ENCODE results near the gene IRX2.
A peak's percentile ranks its signal among the peaks of the same experiment; 100 is the strongest.

DNA sequence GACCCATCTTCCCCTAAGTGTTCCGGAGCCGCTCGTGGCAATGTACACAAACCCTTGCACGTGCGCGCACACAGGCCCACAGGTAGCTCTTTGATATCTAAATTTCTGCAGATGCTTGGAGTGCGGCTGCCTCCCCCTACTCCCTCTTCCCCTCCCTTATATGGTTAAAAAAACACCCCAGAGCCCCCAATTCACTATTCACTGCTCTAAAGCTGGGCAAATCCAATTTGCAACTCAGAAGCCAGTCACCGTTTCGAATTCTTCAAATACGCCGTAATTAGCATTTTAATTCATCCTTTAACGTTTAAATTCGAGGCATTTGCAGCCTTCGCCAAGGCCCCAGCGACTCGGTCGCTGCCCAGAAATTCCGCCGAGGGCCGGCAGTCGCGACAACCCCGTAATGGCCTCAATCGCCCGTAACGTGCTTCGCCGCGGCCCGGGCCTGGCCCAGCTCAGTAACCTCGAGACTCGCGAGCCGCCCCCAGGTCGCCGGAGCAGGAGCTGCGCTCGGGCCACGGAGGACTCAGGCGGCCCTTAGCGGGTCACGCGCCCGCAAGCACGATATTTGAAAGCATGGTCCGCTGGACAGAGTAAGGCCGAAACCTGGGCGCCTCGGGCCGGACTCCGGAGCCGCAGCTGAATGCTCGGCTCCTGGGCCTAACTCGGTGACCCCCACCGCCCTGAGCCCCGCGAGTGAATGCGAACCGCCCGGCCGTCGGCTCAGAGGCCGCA, 1.3 kb downstream of the IRX2 start:
- TF ChIP-seq, protein P1, sequence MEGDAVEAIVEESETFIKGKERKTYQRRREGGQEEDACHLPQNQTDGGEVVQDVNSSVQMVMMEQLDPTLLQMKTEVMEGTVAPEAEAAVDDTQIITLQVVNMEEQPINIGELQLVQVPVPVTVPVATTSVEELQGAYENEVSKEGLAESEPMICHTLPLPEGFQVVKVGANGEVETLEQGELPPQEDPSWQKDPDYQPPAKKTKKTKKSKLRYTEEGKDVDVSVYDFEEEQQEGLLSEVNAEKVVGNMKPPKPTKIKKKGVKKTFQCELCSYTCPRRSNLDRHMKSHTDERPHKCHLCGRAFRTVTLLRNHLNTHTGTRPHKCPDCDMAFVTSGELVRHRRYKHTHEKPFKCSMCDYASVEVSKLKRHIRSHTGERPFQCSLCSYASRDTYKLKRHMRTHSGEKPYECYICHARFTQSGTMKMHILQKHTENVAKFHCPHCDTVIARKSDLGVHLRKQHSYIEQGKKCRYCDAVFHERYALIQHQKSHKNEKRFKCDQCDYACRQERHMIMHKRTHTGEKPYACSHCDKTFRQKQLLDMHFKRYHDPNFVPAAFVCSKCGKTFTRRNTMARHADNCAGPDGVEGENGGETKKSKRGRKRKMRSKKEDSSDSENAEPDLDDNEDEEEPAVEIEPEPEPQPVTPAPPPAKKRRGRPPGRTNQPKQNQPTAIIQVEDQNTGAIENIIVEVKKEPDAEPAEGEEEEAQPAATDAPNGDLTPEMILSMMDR (IDR thresholded peaks at IDR 0.05) = no peak
- TF ChIP-seq POLR2AphosphoS5 (IDR thresholded peaks at IDR 0.05) (peak in 1 of 3 donors; percentile 6), EP300 (IDR thresholded peaks at IDR 0.05) (no peak), POLR2A (IDR thresholded peaks at IDR 0.05) (no peak)

All from suprapubic skin (tissue), 4 donors.